Fibroblast of skin of abdomen (primary cell): Measurements from ENCODE around the gene PHC3.
"Not testable (repeated sequence)": the region's sequence is repeated elsewhere in the genome, so short reads cannot be mapped to it uniquely, and the experiment has no call there.

Experiments used
- DNase-seq: peaks from one replicate; pipeline ENCODE4 v3.0.0-alpha.2; 2013

PHC3 gene

DNA sequence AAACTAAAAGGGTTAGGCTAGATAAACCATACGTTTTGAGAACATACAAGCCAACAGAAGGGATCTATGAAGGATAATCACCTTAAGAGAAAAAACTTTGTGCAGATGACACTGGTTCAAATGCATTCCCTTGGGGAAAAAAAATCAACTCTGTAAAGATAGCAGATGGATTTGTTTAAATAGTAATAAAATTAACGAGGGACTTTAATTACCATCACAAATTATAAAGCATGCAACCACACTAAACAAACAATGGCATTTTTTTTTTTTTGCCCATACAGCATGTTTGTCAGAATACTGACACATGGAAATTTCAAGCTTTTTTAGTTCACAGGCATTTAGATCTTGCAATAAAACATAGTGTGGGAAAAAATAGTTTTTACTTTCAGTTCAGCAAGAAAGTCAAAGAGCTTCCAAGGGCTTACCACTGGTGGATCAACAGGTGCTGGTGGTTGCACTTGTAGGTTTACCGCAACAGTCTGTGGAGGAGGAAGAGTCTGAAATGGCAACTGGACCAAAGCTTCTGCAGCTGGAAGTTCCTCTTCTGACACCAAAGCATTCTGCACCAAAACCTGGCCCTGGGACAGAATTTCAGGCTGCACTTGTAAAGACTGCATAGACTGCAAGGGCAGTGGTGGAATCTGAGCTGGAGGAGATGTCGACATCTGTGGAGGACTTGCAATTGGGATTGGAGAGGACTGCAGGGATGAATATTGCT, 53.1 kb downstream of the PHC3 start:
- DNase-seq, result no peak

DNA sequence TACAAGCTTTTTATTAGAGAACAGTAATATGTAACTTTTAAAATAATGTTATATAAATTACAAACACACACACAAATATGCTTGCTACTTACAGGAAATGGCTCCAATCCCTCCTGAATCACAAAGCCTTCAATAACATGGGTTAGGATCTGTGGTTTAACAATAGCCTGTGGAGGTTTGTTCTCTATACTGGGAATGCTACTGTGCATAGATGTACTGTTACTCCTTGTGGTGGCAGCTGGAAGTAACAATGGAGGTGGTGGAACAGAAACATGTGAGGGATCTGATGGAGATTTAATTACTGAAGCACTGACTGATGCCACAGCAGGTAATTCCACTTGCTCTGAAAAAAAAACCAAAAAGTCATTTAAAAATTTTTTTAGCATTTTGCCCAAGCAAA, 64.4 kb downstream of the PHC3 start:
- no peak for DNase-seq

DNA sequence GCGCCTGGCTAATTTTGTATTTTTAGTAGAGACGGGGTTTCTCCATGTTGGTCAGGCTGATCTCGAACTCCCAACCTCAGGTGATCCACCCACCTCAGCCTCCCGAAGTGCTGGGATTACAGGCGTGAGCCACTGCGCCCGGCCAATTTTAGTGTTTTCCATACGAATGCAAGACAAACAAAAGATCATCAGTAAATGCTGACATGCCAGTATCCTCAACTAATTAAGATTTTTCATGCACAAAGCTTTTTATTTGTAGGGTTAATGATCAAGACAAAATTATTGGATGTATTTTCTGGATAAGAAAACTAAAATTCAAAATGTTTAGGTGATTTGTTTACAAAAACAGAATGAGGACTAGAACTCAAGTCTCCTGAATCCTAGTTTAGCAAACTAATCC, 67.4 kb downstream of the PHC3 start:
- not testable (repeated sequence) for DNase-seq

DNA sequence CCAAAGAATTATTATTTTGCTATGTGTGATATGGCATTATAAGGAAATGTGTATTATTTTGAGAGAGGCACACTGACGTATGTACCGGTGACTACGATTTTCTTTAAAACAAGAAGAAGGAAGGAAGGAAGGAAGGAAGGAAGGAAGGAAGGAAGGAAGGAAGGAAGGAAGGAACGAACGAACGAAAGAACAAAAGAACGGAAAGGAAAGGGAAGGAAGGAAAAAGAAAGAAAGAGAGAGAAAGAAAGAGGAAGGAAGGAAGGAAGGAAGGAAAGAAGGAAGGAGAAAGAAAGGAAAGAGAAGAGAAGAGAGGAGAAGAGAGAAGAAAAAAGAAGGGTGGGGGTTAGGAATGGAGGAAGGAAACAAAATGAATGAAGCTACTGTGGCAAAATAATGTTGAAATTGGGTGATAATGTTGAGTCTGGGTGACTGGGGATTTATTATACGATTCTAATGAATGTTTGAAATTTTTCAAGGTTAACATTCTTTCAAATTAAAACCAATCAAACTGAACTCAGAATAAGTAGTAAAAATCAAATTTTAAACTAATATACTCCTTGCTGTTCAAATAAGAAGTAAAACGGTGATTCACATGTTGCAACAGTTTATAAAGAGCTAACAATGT, 70.3 kb downstream of the PHC3 start:
- DNase-seq, result no peak

DNA sequence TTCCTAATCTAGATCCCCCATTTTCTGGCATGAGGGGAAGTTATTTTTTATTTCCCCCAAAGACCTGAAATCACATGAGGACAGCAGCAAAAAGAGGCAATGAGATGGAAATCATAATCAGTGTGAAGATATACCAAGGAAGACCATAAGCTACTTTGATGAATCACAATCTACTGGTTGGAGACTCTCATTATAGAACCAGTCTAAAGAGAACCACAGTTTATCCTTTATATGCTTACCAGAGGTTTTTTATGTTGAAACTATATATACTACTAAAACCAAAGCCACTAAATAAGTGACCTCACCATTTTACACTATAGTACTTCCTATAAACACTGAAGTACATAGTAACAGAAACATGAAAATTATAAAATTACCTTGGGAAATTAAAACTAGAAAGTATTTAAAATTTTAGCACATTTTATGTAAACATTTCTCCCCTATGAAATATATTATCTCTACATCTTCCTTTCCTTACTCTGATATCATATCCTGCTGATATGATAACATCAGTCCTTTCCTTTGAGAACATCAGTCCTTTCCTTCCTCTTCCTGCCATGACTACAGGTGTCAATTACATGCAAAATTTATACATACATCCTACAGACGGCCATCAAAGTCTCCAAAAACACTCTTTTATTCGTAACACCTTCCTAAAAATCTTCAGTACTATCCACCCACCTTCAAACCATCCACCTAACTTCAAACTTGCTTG, 71.8 kb downstream of the PHC3 start:
- no peak for DNase-seq

DNA sequence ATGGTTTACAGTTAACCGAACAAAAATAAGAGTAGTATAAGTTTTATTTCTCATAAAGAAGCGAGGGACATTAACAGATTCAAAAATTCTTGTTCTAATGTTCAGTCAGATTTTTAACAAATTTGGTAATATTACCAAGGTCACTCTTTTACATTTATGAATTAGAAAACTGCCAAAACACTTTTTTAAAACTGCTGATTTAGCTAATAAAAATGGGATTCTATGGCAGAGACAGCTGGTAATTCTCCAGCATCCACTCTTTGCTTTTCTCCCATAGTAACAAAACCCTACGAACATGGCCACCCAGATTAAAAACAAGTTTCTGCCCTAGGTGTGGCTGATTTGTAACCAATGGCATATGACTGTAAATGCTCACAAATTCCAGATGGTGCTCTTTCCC, 72.6 kb downstream of the PHC3 start:
- no peak for DNase-seq

DNA sequence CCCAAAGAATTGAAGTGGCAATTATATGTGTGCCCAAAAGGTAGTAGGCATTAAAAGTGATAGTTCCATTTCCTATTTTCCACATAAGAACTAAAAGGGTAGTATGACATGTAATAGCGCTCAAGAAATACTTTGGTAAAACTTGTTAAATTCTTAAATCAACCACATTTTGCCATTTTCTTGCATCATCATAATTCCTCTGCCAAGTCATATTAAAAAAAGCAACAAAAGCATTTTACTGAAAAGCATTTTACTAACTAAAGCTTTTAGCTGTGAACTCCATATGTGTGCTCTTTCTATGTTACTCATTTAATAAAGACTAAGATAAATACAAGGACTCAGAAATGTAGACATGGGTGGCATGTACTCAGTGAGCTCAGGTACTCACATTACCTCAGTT, 73.6 kb downstream of the PHC3 start:
- DNase-seq, result peak; percentile 23

DNA sequence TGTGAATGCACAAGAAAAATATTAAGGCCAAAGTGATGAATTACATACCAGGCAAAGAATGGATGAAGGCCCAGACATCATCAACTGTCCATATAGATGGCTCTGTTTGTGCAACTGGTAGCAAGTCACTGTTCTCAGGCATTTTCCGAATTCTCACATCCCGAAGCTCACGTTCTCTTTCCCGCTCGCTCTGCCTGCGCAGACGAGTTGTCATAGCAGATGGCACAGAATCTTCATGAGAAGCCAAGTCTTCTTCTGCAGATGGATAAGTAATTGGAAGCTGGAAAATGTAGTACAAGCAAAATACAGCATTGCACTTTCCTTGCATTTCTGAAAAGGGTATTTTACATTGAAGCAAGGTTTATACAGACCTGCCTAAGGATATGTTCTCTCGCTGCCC, 79.1 kb downstream of the PHC3 start:
- DNase-seq, result no peak

DNA sequence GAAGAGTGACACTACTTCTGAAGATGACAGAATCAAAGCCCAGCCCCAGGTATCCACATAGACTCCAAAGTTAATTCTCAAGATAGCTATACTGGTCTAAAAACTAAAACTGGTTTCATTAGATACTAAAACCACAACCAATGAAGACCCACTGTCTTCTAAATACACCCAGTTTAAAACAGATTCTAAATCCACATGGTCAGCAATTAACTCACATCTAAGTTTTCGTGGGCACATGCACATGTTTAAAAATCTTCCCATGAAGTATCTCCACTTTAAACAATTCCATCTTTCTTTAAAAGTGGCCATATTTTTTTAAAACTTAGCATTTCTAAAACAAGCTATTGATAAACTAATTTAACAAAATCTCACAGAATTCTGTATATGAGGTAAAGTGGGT, 80.6 kb downstream of the PHC3 start:
- no peak for DNase-seq

DNA sequence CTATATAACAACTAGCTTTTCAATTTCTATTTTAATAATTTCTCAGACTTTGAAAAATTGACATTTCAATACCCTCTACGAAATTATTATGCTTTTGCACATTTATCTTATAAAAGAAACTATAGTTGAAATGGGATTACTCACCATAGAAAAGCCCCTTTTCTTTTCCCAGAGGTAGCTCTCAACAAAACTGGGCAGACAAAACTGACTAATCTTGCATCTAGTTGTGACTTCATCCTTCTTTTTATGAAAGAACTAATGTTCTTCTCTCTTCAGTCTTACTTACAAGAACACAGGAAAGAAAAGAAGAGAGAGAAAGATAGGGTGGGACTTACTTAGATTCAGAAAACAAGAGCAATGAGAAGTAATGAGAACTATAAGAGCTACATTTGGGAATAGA, 82.8 kb downstream of the PHC3 start:
- DNase-seq, result no peak

DNA sequence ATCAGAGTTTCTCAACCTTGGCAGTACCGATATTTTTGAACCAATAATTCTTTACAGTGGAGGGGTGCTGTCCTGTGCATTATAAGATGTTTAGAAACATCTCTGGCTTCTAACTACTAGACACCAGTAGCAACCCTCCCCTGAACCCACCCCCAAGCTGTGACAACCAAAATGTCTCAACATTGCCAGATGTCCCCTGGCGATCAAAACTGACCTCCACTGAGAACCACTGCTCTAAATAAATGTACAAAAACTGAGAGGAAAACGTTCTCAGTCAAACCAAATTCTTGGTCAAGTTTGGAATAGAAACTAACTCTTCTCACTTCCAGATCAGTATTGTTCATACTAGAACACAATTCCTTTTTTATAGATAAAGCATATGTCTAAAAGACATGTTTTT, 85.2 kb downstream of the PHC3 start:
- DNase-seq, result no peak

DNA sequence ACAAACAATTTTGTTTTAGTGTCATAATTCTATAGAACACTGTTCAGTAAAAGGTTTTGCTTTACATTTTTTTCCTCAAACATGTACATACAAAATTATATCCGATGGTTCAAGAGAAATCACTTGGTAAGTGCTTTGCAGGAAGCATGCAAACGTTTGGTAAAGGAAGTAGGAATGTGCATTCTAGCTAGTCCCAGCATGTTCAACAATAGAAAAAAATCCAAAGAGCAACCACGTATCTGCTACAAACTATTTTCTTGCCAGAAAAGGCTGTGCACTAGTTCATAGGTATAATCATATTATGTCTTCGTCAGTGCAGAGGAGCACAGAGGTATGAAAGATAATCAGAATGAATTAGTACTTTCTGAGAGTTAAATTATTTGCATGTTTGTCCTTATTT, 85.8 kb downstream of the PHC3 start:
- DNase-seq, result no peak

DNA sequence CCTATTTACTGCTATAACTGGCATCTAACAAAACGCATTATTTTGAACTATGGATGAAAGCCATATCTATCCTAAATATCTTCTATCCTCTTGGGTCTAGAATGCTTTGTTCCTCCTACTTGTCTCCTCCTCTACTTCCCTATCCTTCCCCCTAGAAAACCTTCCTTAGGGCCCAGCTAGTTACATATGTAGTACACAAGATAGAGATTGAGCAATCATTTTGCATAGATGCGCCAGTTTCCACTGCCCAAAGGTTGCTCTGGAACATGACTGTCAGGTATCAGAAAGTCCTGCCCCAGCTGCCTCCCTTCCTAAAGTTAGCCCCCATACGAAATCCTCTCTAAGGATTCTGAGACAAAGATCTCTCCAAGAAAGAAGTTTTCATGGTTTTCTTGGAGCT, 88.6 kb downstream of the PHC3 start:
- no peak for DNase-seq

DNA sequence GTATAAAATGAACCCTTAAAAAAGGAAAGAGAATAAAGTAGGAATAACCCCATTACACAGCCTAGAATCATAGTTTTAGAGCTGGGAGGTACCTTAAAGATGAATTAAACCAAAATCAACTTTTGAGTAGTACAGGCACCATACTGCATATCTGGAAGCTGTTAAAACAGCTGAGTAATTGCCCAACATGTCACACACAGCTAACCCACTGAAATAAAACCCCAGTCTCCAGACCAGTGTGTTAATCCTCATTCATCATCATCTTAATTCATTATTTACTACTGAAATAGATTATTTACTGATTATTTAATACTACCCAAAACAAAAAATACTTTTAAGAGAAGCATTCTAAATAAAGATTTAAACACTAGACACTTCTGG, 90.9 kb downstream of the PHC3 start:
- no peak for DNase-seq

DNA sequence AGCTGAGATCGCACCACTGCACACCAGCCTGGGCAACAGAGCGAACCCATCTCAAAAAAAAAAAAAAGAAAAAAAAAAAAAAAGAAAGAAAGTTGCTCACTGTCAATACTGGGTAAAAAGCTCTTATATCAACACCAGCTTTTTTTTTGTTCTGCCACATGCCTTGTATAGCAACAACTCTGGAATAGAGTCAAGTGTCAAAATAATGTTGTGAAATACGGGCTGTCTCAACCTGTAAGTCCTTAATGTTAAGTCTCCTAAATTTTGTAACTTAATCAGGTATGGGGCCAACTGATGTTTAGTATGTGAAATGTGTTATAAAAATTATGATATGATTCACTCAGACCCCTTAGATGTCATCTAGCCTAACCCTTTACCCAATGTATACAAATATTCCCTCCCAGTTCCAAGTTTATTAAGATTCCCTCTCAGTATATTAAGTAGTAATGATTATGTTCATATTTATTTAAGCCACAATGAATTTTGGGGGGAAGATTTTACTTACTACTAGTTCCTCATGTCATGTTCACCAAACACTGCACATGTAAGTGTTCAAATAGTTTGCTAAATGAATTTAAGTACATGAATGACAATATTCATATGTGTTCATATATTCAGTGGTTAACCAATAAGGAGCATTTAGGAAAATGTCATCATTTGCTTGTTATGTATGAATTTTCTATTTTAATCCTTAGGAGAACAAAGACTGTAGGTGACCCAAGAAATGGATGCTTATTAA, 91.5 kb downstream of the PHC3 start:
- DNase-seq, result no peak

DNA sequence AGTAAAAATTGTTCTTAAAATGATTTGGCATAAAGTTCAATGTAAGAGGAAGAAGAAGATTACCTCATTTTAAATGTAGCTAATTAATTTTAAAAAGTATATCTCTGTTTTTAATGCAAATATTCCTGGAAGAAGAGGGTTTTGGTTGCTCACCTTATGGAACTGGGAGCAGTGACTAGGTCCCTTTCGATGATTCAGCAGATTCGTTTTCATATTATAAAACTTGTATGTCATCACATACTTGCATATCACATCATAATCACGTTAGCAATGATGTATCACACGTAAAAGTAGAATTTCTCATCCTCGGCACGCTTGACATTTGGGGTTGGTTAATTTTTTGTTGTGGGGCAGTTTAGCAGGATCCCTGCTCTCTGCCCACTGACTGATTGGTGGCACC, 96.1 kb downstream of the PHC3 start:
- no peak for DNase-seq

DNA sequence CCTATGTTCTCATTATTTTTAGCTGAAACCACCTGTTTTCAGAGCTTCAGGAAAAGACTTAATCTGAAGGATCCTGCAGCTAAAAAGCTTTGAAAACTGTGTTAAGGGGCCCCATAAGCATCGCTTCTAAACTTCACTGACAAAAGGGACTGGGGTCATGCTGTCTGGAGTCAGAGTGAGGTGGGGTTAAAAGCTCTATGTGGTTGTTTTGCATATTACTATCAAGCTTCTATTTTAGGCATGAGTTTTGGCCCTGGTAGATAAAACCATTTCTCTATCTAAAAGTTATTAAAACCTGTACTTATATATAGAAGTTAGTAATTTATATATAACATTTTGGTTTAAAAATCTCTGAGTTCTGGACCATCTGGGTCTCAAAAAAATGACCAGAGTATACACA, 98.2 kb downstream of the PHC3 start:
- no peak for DNase-seq

DNA sequence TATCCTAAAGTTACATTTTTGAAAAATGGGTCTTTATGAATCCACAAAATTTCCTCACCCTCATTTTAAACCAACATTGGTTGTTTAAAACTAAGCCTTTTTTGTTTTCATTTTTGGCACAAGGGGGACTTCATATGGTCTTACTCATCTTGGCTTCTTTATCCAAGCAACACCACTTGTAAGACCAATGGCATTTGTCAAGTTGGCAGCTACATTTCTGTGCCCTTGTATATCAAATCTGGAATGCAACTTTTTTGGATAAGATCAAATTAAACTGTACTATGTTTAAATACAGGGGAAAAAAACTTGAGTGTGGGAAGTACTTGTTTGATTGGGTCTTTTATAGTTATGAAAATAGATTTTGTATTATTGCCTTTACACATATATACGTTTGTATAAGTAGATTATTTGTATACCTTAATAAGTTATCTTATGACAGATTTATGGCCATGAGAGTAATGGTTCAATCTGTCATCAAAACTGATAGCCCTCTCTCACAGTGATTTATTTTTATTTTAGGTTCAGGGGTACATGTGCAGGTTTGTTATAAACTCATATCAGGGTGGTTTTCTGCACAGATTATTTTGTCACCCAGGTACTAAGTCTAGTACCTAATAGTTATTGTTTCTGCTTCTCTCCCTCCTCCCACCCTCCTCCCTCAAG, 100.3 kb downstream of the PHC3 start:
- peak; percentile 53 for DNase-seq

DNA sequence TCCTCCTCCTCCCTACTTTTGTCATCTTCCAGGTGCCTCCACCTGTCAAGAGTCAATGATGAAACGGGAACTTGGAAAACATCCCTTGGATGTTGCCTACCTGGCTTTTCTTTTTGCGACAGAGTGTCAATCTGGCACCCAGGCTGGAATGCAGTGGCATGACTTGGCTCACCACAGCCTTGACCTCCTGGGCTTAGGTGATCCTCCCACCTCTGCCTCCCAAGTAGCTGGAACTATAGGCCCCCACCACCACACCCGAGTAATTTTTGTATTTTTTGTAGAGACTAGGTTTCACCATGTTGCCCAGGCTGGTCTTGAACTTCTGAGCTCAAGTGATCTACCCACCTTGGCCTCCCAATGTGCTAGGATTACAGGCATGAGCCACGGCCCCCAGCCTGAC, 100.9 kb downstream of the PHC3 start:
- DNase-seq, result no peak

DNA sequence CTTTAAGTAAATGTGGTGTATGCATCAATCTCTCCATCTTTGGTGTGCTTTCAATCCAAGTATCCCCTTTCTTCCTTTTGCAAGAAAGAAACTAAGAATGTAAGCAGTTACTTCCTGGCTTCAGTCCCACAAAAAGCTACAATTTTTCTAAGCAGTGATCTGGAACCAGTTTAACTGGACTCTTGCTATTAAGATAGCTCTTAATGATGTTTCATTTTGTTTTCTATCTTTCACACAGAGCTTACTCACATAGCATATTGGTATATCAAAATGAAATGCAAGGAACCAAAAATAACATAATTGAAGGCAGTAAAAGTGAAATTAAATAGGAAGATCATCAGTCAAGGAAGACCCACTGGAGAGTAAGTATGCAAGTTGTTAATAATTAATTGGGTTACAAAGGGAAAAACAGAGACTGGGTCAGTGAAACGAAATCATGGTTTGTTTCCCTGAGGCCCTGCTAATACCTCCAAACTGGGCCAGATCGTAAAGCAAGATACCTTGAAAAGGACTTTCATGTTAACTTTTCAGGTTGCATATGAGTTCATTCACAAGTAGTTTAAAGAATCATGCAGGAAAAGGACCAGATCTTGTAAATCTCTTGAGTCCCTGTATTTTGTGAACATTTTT, 101.9 kb downstream of the PHC3 start:
- no peak for DNase-seq

DNA sequence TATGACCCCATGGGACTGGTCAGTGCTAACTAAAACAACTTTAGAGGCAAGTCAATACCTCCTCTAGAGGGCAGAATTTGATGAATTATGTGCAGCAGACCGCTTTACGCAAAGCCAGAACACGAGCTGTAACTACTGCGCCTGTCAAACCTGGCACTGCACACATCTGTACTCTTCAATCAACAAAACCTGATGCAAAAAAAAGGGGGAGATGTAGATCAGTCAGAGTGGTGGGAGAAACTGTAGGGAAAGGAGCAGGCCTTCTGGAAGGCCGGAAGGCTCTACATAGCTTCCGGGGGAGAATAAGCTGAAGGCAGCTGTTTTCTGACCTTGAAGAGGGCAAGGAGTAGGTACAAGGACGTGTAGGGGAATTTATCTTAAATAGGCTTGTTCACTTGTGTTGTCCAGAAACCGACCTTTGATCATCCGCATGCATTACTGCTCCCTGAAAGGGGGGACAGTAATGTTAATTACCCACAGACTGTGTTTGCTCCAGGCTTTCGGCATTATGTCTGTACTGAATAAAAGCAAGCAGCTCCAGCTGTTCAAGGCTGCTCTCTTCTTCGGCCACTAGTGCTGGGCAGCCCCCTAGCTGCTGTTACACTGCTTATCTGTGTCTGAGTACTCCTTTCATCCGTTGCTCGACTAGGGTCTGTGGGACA, 102.8 kb downstream of the PHC3 start:
- DNase-seq, result no peak

DNA sequence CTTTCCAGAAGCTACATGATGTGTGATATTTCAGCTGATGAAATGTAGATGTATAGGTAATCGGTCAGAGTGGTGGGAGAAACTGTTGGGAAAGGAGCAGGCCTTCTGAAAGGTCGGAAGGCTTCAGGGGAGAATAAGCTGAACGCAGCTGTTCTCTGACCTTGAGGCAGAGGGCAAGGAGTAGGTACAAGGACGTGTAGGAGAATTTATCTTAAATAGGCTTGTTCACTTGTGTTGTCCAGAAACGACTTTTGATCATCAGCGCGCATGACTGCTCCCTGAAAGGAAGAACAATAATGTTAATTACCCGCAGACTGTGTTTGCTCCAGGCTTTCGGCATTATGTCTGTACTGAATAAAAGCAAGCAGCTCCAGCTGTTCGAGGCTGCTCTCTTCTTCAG, 104.2 kb downstream of the PHC3 start:
- no peak for DNase-seq
